Measurements from ENCODE around the gene CFAP100. TPM values are rescaled to one million over a fixed set of nuclear protein-coding genes. Genes with fewer than 3 reads are reported as not detected.

CFAP100 gene
- total RNA-seq, 1 experiment from 2014 or later = not detected

GRCh38 chr3:126419886-126420786 lies 25.4 kb downstream of the CFAP100 start:
- H3K4me2 ChIP-seq (ENCODE audit: low read length) = peak overlapping the region; percentile 67
- H3K9ac ChIP-seq (ENCODE audit: low read length) = peak overlapping the region; percentile 20; the same call in 1 of the 2 replicates
- CTCF ChIA-PET = interaction anchor here (0.6 kb wide), 1 partner anchor 207 kb away, joined by 4 read pairs; no protein-coding TSS in a partner anchor
- H2AFZ ChIP-seq (ENCODE audit: low read depth, low read length, poor library complexity, severe bottlenecking) = no peak overlapping the region
- ATAC-seq (peak; percentile 63), DNase-seq (ENCODE audit: low read depth, low spot score) (no peak)
- no peaks in the 10 kb centered on the region for H3K9me2 ChIP-seq (ENCODE audit: insufficient read depth)
- POLR2A ChIA-PET = no interaction called here
- TF ChIP-seq, protein P1, sequence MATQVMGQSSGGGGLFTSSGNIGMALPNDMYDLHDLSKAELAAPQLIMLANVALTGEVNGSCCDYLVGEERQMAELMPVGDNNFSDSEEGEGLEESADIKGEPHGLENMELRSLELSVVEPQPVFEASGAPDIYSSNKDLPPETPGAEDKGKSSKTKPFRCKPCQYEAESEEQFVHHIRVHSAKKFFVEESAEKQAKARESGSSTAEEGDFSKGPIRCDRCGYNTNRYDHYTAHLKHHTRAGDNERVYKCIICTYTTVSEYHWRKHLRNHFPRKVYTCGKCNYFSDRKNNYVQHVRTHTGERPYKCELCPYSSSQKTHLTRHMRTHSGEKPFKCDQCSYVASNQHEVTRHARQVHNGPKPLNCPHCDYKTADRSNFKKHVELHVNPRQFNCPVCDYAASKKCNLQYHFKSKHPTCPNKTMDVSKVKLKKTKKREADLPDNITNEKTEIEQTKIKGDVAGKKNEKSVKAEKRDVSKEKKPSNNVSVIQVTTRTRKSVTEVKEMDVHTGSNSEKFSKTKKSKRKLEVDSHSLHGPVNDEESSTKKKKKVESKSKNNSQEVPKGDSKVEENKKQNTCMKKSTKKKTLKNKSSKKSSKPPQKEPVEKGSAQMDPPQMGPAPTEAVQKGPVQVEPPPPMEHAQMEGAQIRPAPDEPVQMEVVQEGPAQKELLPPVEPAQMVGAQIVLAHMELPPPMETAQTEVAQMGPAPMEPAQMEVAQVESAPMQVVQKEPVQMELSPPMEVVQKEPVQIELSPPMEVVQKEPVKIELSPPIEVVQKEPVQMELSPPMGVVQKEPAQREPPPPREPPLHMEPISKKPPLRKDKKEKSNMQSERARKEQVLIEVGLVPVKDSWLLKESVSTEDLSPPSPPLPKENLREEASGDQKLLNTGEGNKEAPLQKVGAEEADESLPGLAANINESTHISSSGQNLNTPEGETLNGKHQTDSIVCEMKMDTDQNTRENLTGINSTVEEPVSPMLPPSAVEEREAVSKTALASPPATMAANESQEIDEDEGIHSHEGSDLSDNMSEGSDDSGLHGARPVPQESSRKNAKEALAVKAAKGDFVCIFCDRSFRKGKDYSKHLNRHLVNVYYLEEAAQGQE (IDR thresholded peaks at IDR 0.05; ENCODE audit: low read depth) = no peak
- peak; percentile 56 for TF ChIP-seq FOSL1 (IDR thresholded peaks at IDR 0.05; ENCODE audit: low read depth)
- H4K20me1 ChIP-seq (ENCODE audit: insufficient read depth) = no peaks in the 10 kb centered on the region
- no TSS peak for BruUV-seq (replicated peaks)
- H3K27me3 ChIP-seq (ENCODE audit: insufficient read depth, low read length) = no peaks in the 10 kb centered on the region
- H3K27ac ChIP-seq (ENCODE audit: low read depth, low read length) = no peak overlapping the region; the same call in 1 of the 2 replicates
- intact Hi-C loops (cut with micrococcal nuclease) = no loop called here
- H3K36me3 ChIP-seq (ENCODE audit: control insufficient read depth in 1 of 2, insufficient read depth in 2 of 2, low read length in 2 of 2) = no peaks in the 10 kb centered on the region
- peak overlapping the region in 1 of 2 experiments; percentile 35; a peak in 2 of 4 replicates for H3K4me3 ChIP-seq (replicated peaks in 1 of 2; ENCODE audit: low read depth in 1 of 2, low read length in 2 of 2)
- peaks cover 10 to 26% of the 10 kb centered on the region in 2 experiments; a peak in 3 of 4 replicates for H3K4me1 ChIP-seq (ENCODE audit: control insufficient read depth in 1 of 2, insufficient read depth in 2 of 2, low read length in 2 of 2)
- no peaks in the 10 kb centered on the region for H3K9me3 ChIP-seq (ENCODE audit: control insufficient read depth in 1 of 2, insufficient read depth in 1 of 2, low read depth in 1 of 2, low read length in 2 of 2)
- RAD21 ChIA-PET (ENCODE audit: low non-redundant PET in 1 of 2, low total read pairs in 2 of 2, uncharacterized antibody in 2 of 2, unreplicated experiment in 2 of 2) = no interaction called here
- H3K79me2 ChIP-seq (ENCODE audit: insufficient read depth, low read length) = no peaks in the 10 kb centered on the region

GRCh38 chr3:126421573-126422119 lies 26.9 kb downstream of the CFAP100 start:
- no peaks in the 10 kb centered on the region for H3K36me3 ChIP-seq (ENCODE audit: control insufficient read depth in 1 of 2, insufficient read depth in 2 of 2, low read length in 2 of 2)
- ATAC-seq = no peak
- POLR2A ChIA-PET = no interaction called here
- RAD21 ChIA-PET (ENCODE audit: low non-redundant PET in 1 of 2, low total read pairs in 2 of 2, uncharacterized antibody in 2 of 2, unreplicated experiment in 2 of 2) = no interaction called here
- H3K27ac ChIP-seq (ENCODE audit: low read depth, low read length) = no peak overlapping the region
- no peaks in the 10 kb centered on the region for H4K20me1 ChIP-seq (ENCODE audit: insufficient read depth)
- TF ChIP-seq ATF3 (IDR thresholded peaks at IDR 0.05) = no peak
- no peak for TF ChIP-seq TCF7L2 (IDR thresholded peaks at IDR 0.05; ENCODE audit: borderline replicate concordance, extremely low read depth, insufficient read depth, insufficient read length)
- TF ChIP-seq, protein P1 (IDR thresholded peaks at IDR 0.05; ENCODE audit: low read depth) = no peak
- TF ChIP-seq SRF (IDR thresholded peaks at IDR 0.05; ENCODE audit: low read depth) = no peak
- TF ChIP-seq SIN3A (IDR thresholded peaks at IDR 0.05; ENCODE audit: low read depth) = no peak
- CTCF ChIA-PET = no interaction called here
- H3K9me3 ChIP-seq (ENCODE audit: control insufficient read depth in 1 of 2, insufficient read depth in 1 of 2, low read depth in 1 of 2, low read length in 2 of 2) = no peaks in the 10 kb centered on the region
- no TSS peak for BruUV-seq (replicated peaks)
- H3K79me2 ChIP-seq (ENCODE audit: insufficient read depth, low read length) = no peaks in the 10 kb centered on the region
- no peak for DNase-seq (ENCODE audit: low read depth, low spot score)
- no peak overlapping the region for H3K4me3 ChIP-seq (replicated peaks in 1 of 2; ENCODE audit: low read depth in 1 of 2, low read length in 2 of 2)
- H3K27me3 ChIP-seq (ENCODE audit: insufficient read depth, low read length) = no peaks in the 10 kb centered on the region
- peaks cover 10 to 26% of the 10 kb centered on the region in 2 experiments; a peak in 3 of 4 replicates for H3K4me1 ChIP-seq (ENCODE audit: control insufficient read depth in 1 of 2, insufficient read depth in 2 of 2, low read length in 2 of 2)
- no peak overlapping the region for H3K9ac ChIP-seq (ENCODE audit: low read length)
- intact Hi-C loops (cut with micrococcal nuclease) = no loop called here
- no peaks in the 10 kb centered on the region for H3K9me2 ChIP-seq (ENCODE audit: insufficient read depth)
- H2AFZ ChIP-seq (ENCODE audit: low read depth, low read length, poor library complexity, severe bottlenecking) = no peak overlapping the region
- H3K4me2 ChIP-seq (ENCODE audit: low read length) = no peak overlapping the region
